CD4-positive, alpha-beta T cell treated with Interleukin-17A for 1 hour (primary cell): ENCODE measurements around the gene RAC3.

Experiments used
- DNase-seq: peaks from one replicate; pipeline ENCODE4 v3.0.0-alpha.2; 2020

Gene RAC3

GRCh38 chr17:81999976-82000802 lies 31.3 kb upstream of the RAC3 start:
- no peak for DNase-seq

DNA sequence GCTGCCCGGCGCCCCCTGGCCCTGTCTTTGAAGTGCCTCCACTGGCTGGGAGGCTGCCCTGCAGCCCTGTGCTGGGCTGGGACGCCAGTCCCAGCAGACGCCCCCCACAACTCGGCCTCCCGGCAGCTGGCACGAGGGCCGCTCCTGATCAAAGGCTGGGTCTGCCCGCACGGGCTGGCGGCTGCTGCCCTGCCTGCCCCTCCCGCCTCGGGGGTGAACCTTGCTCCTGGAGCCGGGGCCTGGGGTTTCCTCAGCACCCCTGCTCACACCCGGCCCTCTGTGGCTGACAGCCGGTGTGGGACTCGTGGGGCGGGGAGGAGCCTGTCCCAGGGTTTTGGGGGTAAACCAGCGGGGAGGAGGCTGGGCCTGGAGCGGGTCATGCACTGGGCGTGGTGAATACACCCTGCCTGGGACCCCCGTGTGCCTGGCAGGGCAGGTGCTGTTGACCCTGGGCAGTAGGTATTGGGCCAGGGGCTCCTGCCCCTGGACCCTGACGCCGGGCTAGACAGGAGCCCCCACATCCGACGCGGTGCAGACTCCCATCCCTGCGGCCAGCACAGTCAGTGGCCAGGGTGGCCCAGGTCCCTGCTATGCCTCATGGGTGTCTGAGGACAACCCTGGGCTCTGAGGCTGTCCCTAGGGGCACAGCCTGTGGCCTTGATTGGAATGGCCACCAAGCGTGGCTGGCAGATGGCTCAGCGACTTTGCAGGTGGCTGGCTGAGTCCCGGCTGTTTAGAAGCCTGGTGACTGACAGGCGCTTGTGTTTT lies 30.5 kb upstream of the RAC3 start:
- no peak for DNase-seq

- no peak for DNase-seq
These were observed 29.9 kb upstream of the RAC3 start for GRCh38 chr17:82001571-82002056.

DNA sequence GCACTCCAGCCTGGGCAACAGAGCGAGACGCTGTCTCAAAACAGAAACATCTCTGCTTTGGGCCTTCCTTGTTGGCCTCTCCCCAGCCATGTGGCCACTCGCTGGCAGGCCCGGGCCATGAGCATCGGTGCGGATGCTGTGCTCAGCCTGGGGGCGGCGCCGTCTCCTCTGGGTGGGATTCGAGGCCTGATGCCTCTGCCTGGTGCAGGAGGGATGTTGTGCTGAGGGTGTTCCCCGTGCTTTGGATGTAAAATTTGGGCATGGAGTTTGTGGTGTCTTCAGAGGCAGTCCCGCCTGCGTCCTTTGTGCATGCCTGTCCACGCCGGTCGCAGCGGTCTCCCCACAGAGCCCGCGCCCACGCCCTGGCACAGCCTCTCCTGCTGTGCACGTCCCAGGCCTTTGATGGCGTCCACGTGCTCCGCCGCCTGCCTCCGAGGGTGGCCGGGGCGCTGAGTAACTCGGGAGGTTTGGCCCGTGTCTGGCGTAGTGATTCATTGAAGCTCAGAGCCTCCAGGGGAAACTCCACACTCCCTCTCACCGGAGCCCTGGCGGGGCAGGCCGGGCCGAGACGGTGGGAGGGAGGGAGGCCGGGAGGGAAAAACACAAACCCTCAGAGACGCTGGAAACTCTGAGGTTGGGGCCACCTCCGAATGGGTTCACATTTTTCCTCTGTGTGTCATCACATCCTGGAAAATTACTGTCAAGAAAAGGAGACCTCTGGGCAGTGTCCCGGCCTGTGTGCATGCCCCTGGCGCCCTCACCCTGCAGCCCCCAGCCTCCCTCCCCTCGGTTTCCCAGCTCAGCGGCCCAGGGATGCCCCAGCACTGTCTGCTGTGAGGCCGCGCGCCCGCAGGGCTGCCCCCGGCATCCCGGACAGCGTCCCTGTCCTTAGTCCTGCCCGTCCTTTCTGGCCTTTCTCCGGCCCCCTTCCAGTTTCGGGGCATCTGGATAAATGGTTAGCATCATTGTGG lies 27.8 kb upstream of the RAC3 start:
- DNase-seq = no peak

- DNase-seq = no peak
These were observed 26.7 kb upstream of the RAC3 start for GRCh38 chr17:82004517-82005455.

- DNase-seq = no peak
These were observed 25.7 kb upstream of the RAC3 start for GRCh38 chr17:82005701-82006348.

DNA sequence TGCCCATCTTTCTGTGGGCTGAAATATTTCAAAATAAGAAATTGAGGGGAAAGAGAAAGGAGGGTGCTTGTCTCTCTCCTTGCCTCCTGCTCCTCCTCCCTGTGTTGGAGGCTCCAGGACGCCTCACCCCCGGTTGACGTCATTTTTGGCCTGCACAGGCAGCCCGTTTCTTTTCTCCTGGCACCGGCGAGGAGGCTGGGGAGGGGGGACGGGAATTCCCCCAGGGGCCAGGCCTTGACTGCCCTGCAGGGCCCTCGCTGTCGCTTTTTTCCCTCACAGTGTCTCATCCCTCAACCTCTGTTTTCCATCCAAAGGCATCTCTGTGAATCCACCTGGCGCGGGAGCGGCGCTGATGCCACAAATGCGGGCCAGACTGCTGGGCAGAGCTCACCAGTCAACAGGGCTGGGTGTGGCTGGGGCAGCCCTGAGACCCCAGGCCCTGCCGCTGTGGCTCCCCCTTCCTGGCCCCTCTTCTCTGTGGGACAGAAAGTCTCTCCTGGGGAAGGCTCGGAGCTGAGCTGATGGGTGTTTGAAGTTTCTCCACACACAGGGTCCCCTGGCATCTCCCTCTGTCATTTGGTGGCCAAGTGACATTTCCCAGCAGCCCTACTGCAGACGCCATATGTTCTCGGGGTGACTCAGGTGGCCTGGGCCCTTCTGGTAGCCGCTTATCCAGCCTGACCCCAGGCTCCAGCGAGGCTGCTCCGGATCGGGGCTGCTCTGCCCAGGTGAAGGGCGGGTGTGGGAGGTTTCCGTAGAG lies 24.8 kb upstream of the RAC3 start:
- no peak for DNase-seq

- no peak for DNase-seq
These were observed 24.3 kb upstream of the RAC3 start for GRCh38 chr17:82007228-82007494.

DNA sequence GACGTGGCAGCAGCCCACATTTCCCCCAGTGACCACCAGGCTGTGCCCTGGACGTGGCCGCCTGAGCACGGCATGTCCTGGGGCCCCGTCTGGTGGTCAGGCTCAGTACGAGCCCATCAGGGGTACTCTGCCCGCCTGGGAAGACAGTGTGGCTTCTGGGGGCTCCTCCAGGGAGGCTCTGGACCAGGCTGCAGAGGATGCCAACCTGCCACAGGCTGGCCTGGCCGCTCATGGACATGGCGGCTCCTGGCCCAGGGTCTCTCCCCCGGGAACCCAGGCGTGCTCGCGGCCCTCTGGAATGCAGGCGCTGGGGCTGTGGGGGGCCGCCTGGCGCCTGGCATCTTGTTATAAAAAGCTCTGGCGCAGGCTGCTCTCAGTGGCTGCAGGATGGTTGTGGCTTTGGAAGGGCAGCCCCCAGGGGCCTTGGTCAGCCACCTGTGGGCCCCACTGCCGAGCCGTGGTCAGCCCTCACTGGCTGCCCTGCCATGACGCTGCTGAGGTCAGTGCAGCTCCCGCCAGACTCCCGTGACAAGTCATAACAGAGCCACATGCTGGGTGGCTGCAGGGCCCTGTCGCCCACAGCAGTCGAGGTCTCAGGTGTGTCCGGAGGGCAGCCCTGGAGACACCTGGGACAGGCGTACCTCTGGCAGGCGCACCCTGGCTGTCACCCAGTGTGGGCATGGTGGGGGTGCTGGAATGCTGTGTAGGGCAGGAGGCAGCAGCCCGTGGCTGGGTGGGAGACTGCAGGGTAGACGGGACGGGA lies 23.8 kb upstream of the RAC3 start:
- DNase-seq = no peak

GRCh38 chr17:82008258-82008940 lies 23.1 kb upstream of the RAC3 start:
- no peak for DNase-seq

DNA sequence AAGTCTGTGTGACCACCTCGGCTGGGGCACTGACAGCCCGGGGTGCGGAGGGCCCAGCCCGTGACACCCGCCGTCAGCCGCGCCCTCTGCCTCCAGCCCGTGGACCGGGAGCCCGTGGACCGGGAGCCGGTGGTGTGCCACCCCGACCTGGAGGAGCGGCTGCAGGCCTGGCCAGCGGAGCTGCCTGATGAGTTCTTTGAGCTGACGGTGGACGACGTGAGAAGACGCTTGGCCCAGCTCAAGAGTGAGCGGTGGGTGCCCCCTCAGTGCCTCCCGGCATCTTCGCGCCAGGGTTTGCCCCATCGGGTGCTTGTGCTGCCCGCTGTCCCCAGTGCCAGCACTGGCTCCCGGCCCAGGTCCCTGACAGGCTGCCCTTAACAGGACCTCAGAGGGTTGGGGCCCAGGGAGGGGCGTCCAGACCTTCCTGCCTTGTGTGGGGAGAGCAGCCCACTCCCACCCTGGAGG lies 22.5 kb upstream of the RAC3 start:
- DNase-seq = no peak

DNA sequence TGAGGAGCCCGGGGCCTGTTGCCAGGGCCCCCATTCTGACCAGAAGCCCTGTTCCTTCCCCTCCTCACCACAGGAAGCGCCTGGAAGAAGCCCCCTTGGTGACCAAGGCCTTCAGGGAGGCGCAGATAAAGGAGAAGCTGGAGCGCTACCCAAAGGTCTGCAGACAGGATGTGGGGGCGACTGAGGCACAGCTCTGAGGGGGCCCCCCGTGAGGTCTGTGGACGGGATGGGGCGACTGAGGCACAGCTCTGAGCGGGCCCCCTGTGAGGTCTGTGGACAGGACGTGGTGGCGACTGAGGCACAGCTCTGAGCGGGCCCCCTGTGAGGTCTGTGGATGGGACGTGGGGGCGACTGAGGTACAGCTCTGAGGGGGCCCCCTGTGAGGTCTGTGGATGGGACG lies 22.1 kb upstream of the RAC3 start:
- DNase-seq = no peak

DNA sequence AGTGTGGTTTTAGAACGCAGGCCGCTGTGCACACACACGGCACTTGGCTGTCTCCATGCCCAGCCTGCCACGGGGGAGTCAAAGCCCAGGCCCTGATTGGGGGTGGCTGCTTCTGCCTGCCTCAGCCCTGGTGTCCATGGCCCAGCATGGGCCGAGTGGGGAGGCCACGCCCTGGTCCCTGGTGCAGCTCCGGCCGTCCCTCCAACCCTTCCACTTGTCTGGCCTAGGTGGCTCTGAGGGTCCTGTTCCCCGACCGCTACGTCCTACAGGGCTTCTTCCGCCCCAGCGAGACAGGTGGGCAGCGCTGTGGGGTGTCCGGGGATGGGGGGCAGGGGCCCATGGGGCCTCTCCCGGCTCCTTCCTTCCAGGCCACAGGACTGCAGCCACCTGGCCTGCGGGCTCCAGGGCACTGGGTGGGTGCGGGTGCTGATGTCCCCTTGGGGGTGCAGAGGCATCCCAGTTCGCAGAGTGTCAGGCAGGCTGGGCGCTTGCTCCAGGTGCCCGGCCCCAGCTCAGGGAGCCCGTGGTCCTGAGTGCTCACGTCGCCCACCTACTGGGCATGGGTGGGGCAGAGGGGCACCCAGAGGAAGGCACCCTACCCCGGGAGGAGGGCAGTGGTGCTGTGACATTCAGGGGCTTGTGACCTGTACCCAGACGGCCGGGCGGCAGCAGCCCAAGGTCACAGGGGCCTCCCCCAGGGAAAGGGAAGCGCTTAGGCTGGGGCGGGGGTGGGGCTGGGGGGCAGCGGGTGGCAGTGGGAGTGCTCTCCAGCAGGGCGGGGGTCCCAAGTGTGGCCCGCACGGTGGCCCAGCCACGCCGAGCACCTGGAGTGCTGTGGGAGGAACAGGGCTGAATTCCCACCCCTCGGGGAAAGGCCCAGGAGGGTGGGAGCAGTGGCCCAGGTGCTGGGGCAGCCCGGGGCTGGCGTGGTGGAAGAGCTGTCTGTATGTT lies 20.6 kb upstream of the RAC3 start:
- no peak for DNase-seq

- no peak for DNase-seq
These were observed 19.8 kb upstream of the RAC3 start for GRCh38 chr17:82011617-82012187.

DNA sequence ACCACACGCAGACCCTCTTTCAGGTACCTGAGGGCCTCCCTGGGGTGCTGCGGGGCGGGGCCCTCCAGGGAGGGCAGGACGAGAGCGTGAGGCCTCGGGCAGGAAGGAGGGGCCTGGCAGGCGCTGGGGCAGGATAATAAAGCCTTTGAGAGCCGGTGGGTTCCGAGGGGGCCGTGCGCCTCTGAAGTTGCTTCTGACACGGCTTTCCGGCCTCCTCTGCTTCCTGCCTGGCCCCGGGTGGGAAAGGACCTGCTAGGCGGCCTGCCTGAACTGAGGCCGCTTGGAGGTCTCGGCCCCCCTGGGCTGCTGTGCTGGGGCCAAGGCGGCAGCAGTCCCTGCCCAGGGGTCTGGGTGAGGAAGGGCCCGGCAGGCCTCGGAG lies 19.2 kb upstream of the RAC3 start:
- DNase-seq = no peak

DNA sequence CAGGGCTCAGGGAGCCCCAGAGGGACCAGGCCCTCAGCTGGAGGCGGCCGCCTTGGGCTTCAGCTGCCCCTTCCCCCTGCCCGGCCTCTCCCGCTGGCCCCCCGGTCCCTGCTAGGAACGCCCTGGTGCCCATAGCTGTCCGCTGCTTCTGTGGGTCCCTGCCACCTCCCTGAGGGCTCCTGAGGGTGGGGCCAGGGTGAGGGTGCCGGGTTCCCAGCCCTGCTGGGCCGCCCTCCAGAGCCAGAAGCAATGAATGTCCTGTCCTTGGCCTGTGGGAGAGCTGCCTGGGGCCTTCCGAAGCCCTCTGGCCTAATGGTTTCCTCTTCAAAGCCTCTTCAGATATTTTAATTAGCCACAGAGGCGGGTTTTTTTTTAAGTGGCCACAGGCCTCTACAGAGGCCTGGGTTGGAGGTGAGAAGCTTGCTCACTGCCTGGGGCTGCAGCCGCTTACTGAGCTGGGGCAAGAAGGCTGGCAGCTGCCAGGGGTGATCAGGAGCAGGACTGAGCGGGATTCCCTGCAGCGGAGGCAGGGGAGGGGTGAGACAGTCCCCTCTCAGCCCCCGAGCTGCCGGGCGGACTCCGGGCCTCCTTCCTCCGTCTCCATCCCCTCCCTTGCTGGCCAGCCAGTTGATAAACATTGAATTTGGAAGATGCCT lies 18.7 kb upstream of the RAC3 start:
- no peak for DNase-seq

DNA sequence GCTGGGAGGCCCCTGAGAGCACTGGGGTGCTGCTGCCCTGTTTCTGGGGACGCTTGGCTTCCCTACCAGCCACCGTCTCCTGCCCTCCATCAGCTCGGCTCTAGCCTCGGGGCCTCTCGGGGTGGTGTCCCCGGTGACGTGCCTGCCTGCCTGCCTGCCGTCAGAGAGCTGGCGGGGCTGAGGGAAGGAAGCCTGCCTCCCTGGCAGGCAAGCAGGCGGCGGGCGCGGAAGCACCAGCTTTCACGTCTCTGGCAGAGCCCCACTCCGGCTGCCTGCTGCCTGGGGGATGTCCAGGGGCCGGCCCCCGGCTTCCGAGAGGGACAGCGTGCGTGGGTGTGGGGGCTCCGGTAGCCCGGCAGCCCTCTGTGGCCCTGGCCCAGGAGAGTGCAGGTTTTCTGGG lies 18.1 kb upstream of the RAC3 start:
- no peak for DNase-seq
